ENCODE data around the gene CKMT2.

DNA sequence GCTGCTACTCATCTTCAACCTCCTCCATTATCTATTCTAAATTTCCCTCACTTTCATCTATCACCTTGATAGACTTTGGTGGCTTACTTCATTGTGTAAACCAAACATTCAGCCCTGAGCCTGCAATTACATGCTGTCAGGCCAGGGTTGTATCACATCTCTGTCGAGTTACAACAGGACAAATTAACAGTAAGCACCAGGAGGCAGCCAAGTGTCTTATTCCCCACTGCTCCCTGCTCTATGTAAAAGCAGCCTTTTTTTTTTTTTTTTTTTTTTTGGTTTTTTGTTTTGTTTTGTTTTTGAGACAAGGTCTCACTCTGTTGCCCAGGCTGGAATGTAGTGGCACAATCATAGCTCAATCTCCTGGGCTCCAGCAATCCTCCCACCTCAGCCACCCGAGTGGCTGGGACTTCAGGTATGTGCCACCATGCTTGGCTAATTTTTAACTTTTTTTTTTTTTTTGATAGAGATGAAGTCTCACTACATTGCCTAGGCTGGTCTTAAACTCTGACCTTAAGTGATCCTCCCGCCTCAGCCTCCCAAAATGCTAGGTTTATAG, 53.0 kb downstream of the CKMT2 start:
- TF ChIP-seq, protein P1, sequence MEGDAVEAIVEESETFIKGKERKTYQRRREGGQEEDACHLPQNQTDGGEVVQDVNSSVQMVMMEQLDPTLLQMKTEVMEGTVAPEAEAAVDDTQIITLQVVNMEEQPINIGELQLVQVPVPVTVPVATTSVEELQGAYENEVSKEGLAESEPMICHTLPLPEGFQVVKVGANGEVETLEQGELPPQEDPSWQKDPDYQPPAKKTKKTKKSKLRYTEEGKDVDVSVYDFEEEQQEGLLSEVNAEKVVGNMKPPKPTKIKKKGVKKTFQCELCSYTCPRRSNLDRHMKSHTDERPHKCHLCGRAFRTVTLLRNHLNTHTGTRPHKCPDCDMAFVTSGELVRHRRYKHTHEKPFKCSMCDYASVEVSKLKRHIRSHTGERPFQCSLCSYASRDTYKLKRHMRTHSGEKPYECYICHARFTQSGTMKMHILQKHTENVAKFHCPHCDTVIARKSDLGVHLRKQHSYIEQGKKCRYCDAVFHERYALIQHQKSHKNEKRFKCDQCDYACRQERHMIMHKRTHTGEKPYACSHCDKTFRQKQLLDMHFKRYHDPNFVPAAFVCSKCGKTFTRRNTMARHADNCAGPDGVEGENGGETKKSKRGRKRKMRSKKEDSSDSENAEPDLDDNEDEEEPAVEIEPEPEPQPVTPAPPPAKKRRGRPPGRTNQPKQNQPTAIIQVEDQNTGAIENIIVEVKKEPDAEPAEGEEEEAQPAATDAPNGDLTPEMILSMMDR (conservative IDR thresholded peaks at IDR 0.05; ENCODE audit: low read depth, low read length): no peak
- TF ChIP-seq POLR2A (IDR thresholded peaks at IDR 0.05; ENCODE audit: low read depth, low read length): no peak
- TF ChIP-seq ELK1 (IDR thresholded peaks at IDR 0.05; ENCODE audit: borderline replicate concordance, low read depth, low read length): no peak
- TF ChIP-seq, protein P2, sequence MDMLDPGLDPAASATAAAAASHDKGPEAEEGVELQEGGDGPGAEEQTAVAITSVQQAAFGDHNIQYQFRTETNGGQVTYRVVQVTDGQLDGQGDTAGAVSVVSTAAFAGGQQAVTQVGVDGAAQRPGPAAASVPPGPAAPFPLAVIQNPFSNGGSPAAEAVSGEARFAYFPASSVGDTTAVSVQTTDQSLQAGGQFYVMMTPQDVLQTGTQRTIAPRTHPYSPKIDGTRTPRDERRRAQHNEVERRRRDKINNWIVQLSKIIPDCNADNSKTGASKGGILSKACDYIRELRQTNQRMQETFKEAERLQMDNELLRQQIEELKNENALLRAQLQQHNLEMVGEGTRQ (IDR thresholded peaks at IDR 0.05; ENCODE audit: low read depth, low read length): no peak
- TF ChIP-seq MXI1 (IDR thresholded peaks at IDR 0.05; ENCODE audit: borderline replicate concordance, low read depth, low read length): no peak
- no peak for TF ChIP-seq RFX5 (IDR thresholded peaks at IDR 0.05; ENCODE audit: low read depth, low read length)
- TF ChIP-seq RAD21 (IDR thresholded peaks at IDR 0.05; ENCODE audit: low read length): no peak
- no peak for TF ChIP-seq SMC3 (IDR thresholded peaks at IDR 0.05; ENCODE audit: low read depth, low read length)

All from IMR-90 (cell line).